SK-N-SH (cell line): ENCODE data around the gene LAMB1. TPM values are rescaled to one million over a fixed set of nuclear protein-coding genes. Genes with fewer than 3 reads are reported as not detected.

Experiments used
- CTCF ChIA-PET: fragments of 300-600, 350-600 bp; formaldehyde crosslinking; extraction: SDS; loops from one replicate; lab custom pipeline; 2021; lab: Yijun Ruan, JAX
- POLR2A ChIA-PET: fragments of 350-600 bp; sonication (Branson Sonifier 250); formaldehyde crosslinking; extraction: SDS; loops from one replicate; lab custom pipeline; 2020; ENCODE audit warnings: antibody characterized with exemption, inconsistent platforms; lab: Yijun Ruan, JAX
- DNase-seq: peaks from one replicate; pipeline ENCODE4 v3.0.0; 2012
- H2AFZ ChIP-seq: fragments of 200-600 bp; sonication (generic); 2 replicates; pipeline ENCODE4 v1.8.1; 2016; ENCODE audit warnings: antibody characterized with exemption, mild to moderate bottlenecking, low read depth
- H3F3A ChIP-seq: fragments of 200-600 bp; sonication (generic); replicated peaks from 2 replicates; pipeline ENCODE3; 2016; ENCODE audit warnings: antibody characterized with exemption, mild to moderate bottlenecking; ENCODE audit not compliant: insufficient read depth
- H3K27ac ChIP-seq, 2 experiments: fragments of 200-500 bp in 1 of 2; fragments of 200-600 bp in 1 of 2; sonication (Bioruptor generic) in 1 of 2; sonication (generic), shearing (Covaris generic) in 1 of 2; 2 replicates each; pipeline versions ENCODE4 v1.5.1 to v1.6.1; 2014 to 2016; ENCODE audit warnings: low read depth in 2 of 2, inconsistent platforms in 1 of 2, low read length in 1 of 2, mild to moderate bottlenecking in 1 of 2, mixed read lengths in 1 of 2
- H3K27me3 ChIP-seq: fragments of 200-600 bp; sonication (generic), shearing (Covaris generic); 2 replicates; pipeline ENCODE4 v1.6.1; 2016; ENCODE audit warnings: mixed run types; ENCODE audit not compliant: insufficient read depth
- H3K36me3 ChIP-seq, 2 experiments: fragments of 200-500 bp in 1 of 2; fragments of 200-600 bp in 1 of 2; sonication (Bioruptor generic) in 1 of 2; sonication (generic) in 1 of 2; replicated peaks in 1 of 2; 2 replicates each; pipeline versions ENCODE3 to v1.5.1; 2014 to 2016; ENCODE audit warnings: low read length in 1 of 2, mild to moderate bottlenecking in 1 of 2; ENCODE audit not compliant: insufficient read depth in 2 of 2, control insufficient read depth in 1 of 2
- H3K4me1 ChIP-seq, 2 experiments: fragments of 200-500 bp in 1 of 2; fragments of 200-600 bp in 1 of 2; sonication (Bioruptor generic) in 1 of 2; sonication (generic), shearing (Covaris generic) in 1 of 2; 2 replicates each; pipeline versions ENCODE4 v1.5.1 to v1.6.1; 2014 to 2016; ENCODE audit warnings: low read depth in 1 of 2, low read length in 1 of 2, mixed run types in 1 of 2; ENCODE audit not compliant: insufficient read depth in 2 of 2, control insufficient read depth in 1 of 2
- H3K4me2 ChIP-seq: fragments of 200-600 bp; sonication (generic), shearing (Covaris generic); 2 replicates; pipeline ENCODE4 v1.6.1; 2017; ENCODE audit warnings: mixed run types
- H3K4me3 ChIP-seq, 2 experiments: fragments of 200-500 bp in 1 of 2; fragments of 200-600 bp in 1 of 2; sonication (Bioruptor generic) in 1 of 2; sonication (generic), shearing (Covaris generic) in 1 of 2; 2 replicates each; pipeline versions ENCODE4 v1.5.1 to v1.8.1; 2014 to 2016; ENCODE audit warnings: low read depth in 2 of 2, inconsistent platforms in 1 of 2, low read length in 1 of 2, mild to moderate bottlenecking in 1 of 2, mixed read lengths in 1 of 2, moderate library complexity in 1 of 2
- H3K79me2 ChIP-seq: fragments of 200-600 bp; sonication (generic); 2 replicates; pipeline ENCODE4 v1.8.1; 2017; ENCODE audit warnings: mild to moderate bottlenecking; ENCODE audit not compliant: insufficient read depth
- H3K9ac ChIP-seq: fragments of 200-600 bp; sonication (generic); 2 replicates; pipeline ENCODE4 v1.6.1; 2017; ENCODE audit warnings: mixed run types
- H3K9me2 ChIP-seq: fragments of 200-600 bp; sonication (generic); 2 replicates; pipeline ENCODE4 v1.6.1; 2017; ENCODE audit warnings: mixed run types
- H3K9me3 ChIP-seq: fragments of 200-600 bp; sonication (generic); 2 replicates; pipeline ENCODE4 v1.6.1; 2017; ENCODE audit warnings: mixed run types, mild to moderate bottlenecking, moderate library complexity
- H4K20me1 ChIP-seq: fragments of 200-600 bp; sonication (generic); 2 replicates; pipeline ENCODE4 v1.6.1; 2017; ENCODE audit warnings: mild to moderate bottlenecking, mixed run types; ENCODE audit not compliant: insufficient read depth
- CHD2 ChIP-seq: fragments of 150-350 bp; IDR thresholded peaks from 2 replicates; pipeline ENCODE4 v1.6.1; 2018; ENCODE audit warnings: low read length; ENCODE audit not compliant: partially characterized antibody
- ELF1 ChIP-seq: IDR thresholded peaks from 2 replicates; pipeline ENCODE4 v1.4.0; 2012
- EZH2phosphoT487 ChIP-seq: fragments of 200-600 bp; sonication (generic); IDR thresholded peaks from 2 replicates; pipeline ENCODE4 v1.6.1; 2017; ENCODE audit warnings: low read depth, mixed run types, mild to moderate bottlenecking, antibody characterized with exemption, moderate library complexity, borderline replicate concordance
- FOXJ3 ChIP-seq: sonication (generic); formaldehyde crosslinking; IDR thresholded peaks from 2 replicates; pipeline ENCODE4 v1.5.1; 2020; ENCODE audit warnings: mild to moderate bottlenecking, missing genetic modification reagents
- GABPA ChIP-seq: IDR thresholded peaks from 2 replicates; pipeline ENCODE4 v1.4.0; 2012; ENCODE audit warnings: low read depth, mild to moderate bottlenecking
- MEF2A ChIP-seq: IDR thresholded peaks from 2 replicates; pipeline ENCODE4 v1.4.0; 2012; ENCODE audit warnings: low read depth, borderline replicate concordance
- MXI1 ChIP-seq: IDR thresholded peaks from 2 replicates; pipeline ENCODE4 v1.6.1; 2012; ENCODE audit warnings: mild to moderate bottlenecking, low read depth, low read length, improper control_type of control experiment
- NFIC ChIP-seq: IDR thresholded peaks from 2 replicates; pipeline ENCODE4 v1.4.0; 2012; ENCODE audit warnings: borderline replicate concordance
- NRF1 ChIP-seq: IDR thresholded peaks from 2 replicates; pipeline ENCODE4 v1.6.1; 2012; ENCODE audit warnings: low read depth, mild to moderate bottlenecking, low read length
- RCOR1 ChIP-seq: fragments of 150-350 bp; IDR thresholded peaks from 2 replicates; pipeline ENCODE4 v1.6.1; 2017; ENCODE audit warnings: antibody characterized with exemption, low read length
- SIN3A ChIP-seq: IDR thresholded peaks from 2 replicates; pipeline ENCODE4 v1.6.1; 2012; ENCODE audit warnings: low read depth, mild to moderate bottlenecking, low read length, moderate library complexity, borderline replicate concordance
- TAF1 ChIP-seq: IDR thresholded peaks from 2 replicates; pipeline ENCODE4 v1.6.1; 2012; ENCODE audit warnings: low read depth, mild to moderate bottlenecking, low read length, moderate library complexity, borderline replicate concordance
- YY1 ChIP-seq: IDR thresholded peaks from 2 replicates; pipeline ENCODE4 v1.4.0; 2012; ENCODE audit warnings: low read depth, mild to moderate bottlenecking
- WGBS: methylation state at CpG from one replicate; pipeline ENCODE4 v1.1.6; 2017; ENCODE audit warnings: low lambda C conversion rate; 5-methylcytosine and 5-hydroxymethylcytosine counted together
- polyA plus RNA-seq, 3 experiments: library from polyadenylated mRNA; depleted of rRNA; stranded (reverse); fragments of >200 nt; gene quantifications; 2 replicates each; pipeline ENCODE4 v1.2.3, GENCODE V29; 2012
- TF ChIP-seq, protein P1 (sequence below): fragments of 150-350 bp; IDR thresholded peaks from 2 replicates; pipeline ENCODE4 v1.6.1; 2016; ENCODE audit warnings: mild to moderate bottlenecking, low read depth, low read length
- TF ChIP-seq, protein P2 (sequence below): IDR thresholded peaks from 2 replicates; pipeline ENCODE4 v1.4.0; 2012; ENCODE audit warnings: low read depth
- TF ChIP-seq, protein P3 (sequence below): IDR thresholded peaks from 2 replicates; pipeline ENCODE4 v1.6.1; 2012; ENCODE audit warnings: mild to moderate bottlenecking, low read depth, low read length, moderate library complexity
- TF ChIP-seq, protein P4 (sequence below): fragments of 200-600 bp; sonication (generic); IDR thresholded peaks from 2 replicates; pipeline ENCODE4 v1.6.1; 2017; ENCODE audit warnings: antibody characterized with exemption, mild to moderate bottlenecking, moderate library complexity
- TF ChIP-seq, protein P5 (sequence below): fragments of 150-350 bp; IDR thresholded peaks from 2 replicates; pipeline ENCODE4 v1.6.1; 2017; ENCODE audit warnings: antibody characterized with exemption, low read length, low read depth, borderline replicate concordance

The LAMB1 gene
- polyA plus RNA-seq, 1 of the 3 experiments (the other 2 are of a cell fraction), result 435 TPM

DNA sequence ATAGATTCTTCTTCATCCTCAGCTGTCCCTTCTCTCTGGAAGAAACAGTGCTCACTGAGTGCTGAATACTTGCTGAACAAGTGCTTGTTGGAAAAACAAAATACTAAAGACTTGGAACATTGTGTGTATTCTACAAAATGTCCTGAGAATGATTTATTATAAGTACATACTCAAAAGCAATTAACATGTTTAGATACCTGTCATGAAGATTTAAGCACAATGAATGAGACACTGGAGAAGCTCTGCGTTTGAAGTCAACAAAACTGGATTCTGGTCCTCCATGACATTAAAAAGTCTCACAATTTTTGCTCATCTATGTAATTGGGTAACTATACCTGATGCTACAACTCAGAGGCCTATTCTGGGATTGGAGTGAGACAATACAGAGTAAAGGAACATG, 34.8 kb upstream of the LAMB1 start:
- H2AFZ ChIP-seq, result no peak overlapping the region; the same call in 1 of the 2 replicates
- no peaks in the 10 kb centered on the region for H3K9me3 ChIP-seq
- H3K79me2 ChIP-seq, result no peaks in the 10 kb centered on the region
- no peaks in the 10 kb centered on the region for H3F3A ChIP-seq
- 92% methylated on average over 1 of the region's 1 CpG for WGBS
- no peak for DNase-seq
- H3K9me2 ChIP-seq, result no peaks in the 10 kb centered on the region
- TF ChIP-seq MXI1, result no peak
- TF ChIP-seq NFIC, result no peak
- no peak for TF ChIP-seq CHD2
- TF ChIP-seq, protein P1, sequence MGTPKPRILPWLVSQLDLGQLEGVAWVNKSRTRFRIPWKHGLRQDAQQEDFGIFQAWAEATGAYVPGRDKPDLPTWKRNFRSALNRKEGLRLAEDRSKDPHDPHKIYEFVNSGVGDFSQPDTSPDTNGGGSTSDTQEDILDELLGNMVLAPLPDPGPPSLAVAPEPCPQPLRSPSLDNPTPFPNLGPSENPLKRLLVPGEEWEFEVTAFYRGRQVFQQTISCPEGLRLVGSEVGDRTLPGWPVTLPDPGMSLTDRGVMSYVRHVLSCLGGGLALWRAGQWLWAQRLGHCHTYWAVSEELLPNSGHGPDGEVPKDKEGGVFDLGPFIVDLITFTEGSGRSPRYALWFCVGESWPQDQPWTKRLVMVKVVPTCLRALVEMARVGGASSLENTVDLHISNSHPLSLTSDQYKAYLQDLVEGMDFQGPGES, result no peak
- no peak for TF ChIP-seq SIN3A
- TF ChIP-seq, protein P2, sequence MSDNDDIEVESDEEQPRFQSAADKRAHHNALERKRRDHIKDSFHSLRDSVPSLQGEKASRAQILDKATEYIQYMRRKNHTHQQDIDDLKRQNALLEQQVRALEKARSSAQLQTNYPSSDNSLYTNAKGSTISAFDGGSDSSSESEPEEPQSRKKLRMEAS, result no peak
- no peak for TF ChIP-seq EZH2phosphoT487
- no peak for TF ChIP-seq TAF1
- no peak for TF ChIP-seq MEF2A
- TF ChIP-seq, protein P3, sequence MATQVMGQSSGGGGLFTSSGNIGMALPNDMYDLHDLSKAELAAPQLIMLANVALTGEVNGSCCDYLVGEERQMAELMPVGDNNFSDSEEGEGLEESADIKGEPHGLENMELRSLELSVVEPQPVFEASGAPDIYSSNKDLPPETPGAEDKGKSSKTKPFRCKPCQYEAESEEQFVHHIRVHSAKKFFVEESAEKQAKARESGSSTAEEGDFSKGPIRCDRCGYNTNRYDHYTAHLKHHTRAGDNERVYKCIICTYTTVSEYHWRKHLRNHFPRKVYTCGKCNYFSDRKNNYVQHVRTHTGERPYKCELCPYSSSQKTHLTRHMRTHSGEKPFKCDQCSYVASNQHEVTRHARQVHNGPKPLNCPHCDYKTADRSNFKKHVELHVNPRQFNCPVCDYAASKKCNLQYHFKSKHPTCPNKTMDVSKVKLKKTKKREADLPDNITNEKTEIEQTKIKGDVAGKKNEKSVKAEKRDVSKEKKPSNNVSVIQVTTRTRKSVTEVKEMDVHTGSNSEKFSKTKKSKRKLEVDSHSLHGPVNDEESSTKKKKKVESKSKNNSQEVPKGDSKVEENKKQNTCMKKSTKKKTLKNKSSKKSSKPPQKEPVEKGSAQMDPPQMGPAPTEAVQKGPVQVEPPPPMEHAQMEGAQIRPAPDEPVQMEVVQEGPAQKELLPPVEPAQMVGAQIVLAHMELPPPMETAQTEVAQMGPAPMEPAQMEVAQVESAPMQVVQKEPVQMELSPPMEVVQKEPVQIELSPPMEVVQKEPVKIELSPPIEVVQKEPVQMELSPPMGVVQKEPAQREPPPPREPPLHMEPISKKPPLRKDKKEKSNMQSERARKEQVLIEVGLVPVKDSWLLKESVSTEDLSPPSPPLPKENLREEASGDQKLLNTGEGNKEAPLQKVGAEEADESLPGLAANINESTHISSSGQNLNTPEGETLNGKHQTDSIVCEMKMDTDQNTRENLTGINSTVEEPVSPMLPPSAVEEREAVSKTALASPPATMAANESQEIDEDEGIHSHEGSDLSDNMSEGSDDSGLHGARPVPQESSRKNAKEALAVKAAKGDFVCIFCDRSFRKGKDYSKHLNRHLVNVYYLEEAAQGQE, result no peak
- ChIA-PET CTCF (interaction anchor here (0.9 to 4.0 kb wide), 3 partner anchors 11 to 108 kb away, joined by 4 to 19 read pairs (median 5); no protein-coding TSS in a partner anchor), POLR2A (no interaction called here)
- no peaks in the 10 kb centered on the region for H3K27me3 ChIP-seq
- H4K20me1 ChIP-seq, result no peaks in the 10 kb centered on the region
- no peak overlapping the region for H3K27ac ChIP-seq
- peaks cover 0 to 2% of the 10 kb centered on the region in 2 experiments; a peak in 1 of 4 replicates for H3K4me1 ChIP-seq
- no peak overlapping the region for H3K4me2 ChIP-seq
- H3K4me3 ChIP-seq, result no peak overlapping the region
- H3K9ac ChIP-seq, result no peak overlapping the region
- H3K36me3 ChIP-seq, result no peaks in the 10 kb centered on the region

DNA sequence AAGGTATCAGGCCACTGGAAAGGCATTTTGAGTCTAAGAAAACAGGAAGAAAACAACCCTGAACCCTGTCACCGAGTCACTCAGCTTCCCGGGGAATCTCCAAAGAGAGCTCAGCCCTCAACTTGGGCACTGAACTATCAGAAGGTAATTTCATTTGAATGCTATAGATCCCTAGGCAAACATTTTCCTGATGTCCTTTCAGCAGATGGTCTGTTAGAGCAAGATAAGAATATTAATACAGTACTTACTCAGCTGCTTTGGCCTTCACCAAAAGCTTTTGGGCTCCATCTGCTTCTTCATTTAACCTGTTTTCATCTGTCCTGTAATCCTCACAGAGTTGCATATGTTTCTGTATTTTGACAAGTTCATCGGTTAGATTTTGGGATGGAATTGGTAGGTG, 34.2 kb upstream of the LAMB1 start:
- Histone ChIP-seq H4K20me1 (no peaks in the 10 kb centered on the region), H2AFZ (no peak overlapping the region), H3K9me2 (no peaks in the 10 kb centered on the region), H3K27me3 (no peaks in the 10 kb centered on the region), H3K4me1 (peaks cover 0 to 2% of the 10 kb centered on the region in 2 experiments; a peak in 1 of 4 replicates), H3K36me3 (no peaks in the 10 kb centered on the region), H3F3A (no peaks in the 10 kb centered on the region), H3K27ac (no peak overlapping the region), H3K4me3 (no peak overlapping the region), H3K79me2 (no peaks in the 10 kb centered on the region), H3K4me2 (no peak overlapping the region), H3K9ac (no peak overlapping the region), H3K9me3 (no peaks in the 10 kb centered on the region)
- POLR2A ChIA-PET, result no interaction called here
- peak; percentile 55 for DNase-seq
- WGBS, result 75% methylated on average over 3 of the region's 3 CpGs
- CTCF ChIA-PET, result interaction anchor here (0.7 to 4.0 kb wide), 3 partner anchors 17 to 109 kb away, joined by 3 to 19 read pairs (median 4); no protein-coding TSS in a partner anchor
- TF ChIP-seq EZH2phosphoT487 (no peak), FOXJ3 (no peak), NRF1 (no peak), CHD2 (no peak), ELF1 (no peak), RCOR1 (peak; percentile 74; the same call in 1 of the 2 replicates), YY1 (no peak), GABPA (no peak)
- TF ChIP-seq, protein P1, result no peak
- TF ChIP-seq, protein P4, sequence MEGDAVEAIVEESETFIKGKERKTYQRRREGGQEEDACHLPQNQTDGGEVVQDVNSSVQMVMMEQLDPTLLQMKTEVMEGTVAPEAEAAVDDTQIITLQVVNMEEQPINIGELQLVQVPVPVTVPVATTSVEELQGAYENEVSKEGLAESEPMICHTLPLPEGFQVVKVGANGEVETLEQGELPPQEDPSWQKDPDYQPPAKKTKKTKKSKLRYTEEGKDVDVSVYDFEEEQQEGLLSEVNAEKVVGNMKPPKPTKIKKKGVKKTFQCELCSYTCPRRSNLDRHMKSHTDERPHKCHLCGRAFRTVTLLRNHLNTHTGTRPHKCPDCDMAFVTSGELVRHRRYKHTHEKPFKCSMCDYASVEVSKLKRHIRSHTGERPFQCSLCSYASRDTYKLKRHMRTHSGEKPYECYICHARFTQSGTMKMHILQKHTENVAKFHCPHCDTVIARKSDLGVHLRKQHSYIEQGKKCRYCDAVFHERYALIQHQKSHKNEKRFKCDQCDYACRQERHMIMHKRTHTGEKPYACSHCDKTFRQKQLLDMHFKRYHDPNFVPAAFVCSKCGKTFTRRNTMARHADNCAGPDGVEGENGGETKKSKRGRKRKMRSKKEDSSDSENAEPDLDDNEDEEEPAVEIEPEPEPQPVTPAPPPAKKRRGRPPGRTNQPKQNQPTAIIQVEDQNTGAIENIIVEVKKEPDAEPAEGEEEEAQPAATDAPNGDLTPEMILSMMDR, result no peak
- TF ChIP-seq, protein P5, sequence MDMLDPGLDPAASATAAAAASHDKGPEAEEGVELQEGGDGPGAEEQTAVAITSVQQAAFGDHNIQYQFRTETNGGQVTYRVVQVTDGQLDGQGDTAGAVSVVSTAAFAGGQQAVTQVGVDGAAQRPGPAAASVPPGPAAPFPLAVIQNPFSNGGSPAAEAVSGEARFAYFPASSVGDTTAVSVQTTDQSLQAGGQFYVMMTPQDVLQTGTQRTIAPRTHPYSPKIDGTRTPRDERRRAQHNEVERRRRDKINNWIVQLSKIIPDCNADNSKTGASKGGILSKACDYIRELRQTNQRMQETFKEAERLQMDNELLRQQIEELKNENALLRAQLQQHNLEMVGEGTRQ, result no peak
